C4-2B (cell line): ENCODE results near the gene TBX19.

Experiments
- ZFX ChIP-seq: fragments of 450-650 bp; IDR thresholded peaks from 2 replicates; pipeline ENCODE4 v1.6.1; 2017
- TF ChIP-seq, protein P1 (sequence below): fragments of 450-650 bp; conservative IDR thresholded peaks from 2 replicates; pipeline ENCODE4 v1.5.1; 2017; ENCODE audit warnings: mild to moderate bottlenecking

DNA sequence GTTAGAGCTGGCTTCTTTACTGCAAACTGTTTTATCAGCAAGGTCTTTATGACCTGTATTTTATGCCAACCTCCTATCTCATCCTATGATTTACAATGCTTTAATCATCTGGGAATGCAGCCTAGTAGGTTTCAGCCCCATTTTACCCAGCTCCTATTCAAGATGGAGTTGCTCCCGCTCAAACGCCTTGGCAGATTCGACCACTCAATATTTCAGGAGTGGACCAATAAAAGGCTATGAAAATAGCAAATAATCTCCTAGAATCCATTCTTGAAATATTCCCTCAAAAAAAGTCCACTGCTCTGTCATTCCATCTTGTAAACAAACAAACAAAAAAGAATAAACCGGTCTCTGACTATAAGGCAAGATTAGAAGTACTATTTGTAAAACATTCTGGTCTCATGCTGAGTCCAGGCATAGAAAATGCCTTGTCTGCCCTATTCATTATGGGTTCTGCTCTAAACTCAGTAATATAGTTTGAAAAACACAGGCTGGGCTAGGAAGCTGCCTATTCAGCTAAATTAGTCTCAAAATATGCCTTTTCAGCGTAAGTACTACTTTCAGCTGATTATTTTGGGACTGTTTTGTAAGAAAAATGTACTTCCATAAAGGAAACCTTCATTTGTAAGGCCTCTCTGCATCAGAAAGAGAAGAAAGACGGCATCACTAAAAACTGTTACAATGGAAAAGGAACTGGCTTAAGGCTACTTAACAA lies 53.0 kb downstream of the TBX19 start:
- TF ChIP-seq, protein P1, sequence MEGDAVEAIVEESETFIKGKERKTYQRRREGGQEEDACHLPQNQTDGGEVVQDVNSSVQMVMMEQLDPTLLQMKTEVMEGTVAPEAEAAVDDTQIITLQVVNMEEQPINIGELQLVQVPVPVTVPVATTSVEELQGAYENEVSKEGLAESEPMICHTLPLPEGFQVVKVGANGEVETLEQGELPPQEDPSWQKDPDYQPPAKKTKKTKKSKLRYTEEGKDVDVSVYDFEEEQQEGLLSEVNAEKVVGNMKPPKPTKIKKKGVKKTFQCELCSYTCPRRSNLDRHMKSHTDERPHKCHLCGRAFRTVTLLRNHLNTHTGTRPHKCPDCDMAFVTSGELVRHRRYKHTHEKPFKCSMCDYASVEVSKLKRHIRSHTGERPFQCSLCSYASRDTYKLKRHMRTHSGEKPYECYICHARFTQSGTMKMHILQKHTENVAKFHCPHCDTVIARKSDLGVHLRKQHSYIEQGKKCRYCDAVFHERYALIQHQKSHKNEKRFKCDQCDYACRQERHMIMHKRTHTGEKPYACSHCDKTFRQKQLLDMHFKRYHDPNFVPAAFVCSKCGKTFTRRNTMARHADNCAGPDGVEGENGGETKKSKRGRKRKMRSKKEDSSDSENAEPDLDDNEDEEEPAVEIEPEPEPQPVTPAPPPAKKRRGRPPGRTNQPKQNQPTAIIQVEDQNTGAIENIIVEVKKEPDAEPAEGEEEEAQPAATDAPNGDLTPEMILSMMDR = no peak
- TF ChIP-seq ZFX = no peak
